MG63 (cell line): Measurements from ENCODE around the gene DENND1A. TPM values are rescaled to one million over a fixed set of nuclear protein-coding genes. Genes with fewer than 3 reads are reported as not detected.

Experiments used
- DNase-seq: peaks from one replicate; pipeline ENCODE4 v3.0.0-alpha.2; 2020
- H3K27me3 ChIP-seq: fragments of 250-450 bp; sonication (Bioruptor Pico); 2 replicates; pipeline ENCODE4 v1.5.1; 2020; ENCODE audit warnings: mild to moderate bottlenecking, moderate library complexity
- H3K36me3 ChIP-seq: fragments of 250-450 bp; sonication (Bioruptor Pico); 2 replicates; pipeline ENCODE4 v1.5.1; 2020; ENCODE audit warnings: mild to moderate bottlenecking, moderate library complexity
- H3K4me3 ChIP-seq: fragments of 250-450 bp; sonication (Bioruptor Pico); 2 replicates; pipeline ENCODE4 v1.5.1; 2020; ENCODE audit warnings: mild to moderate bottlenecking, moderate library complexity
- H3K9me3 ChIP-seq: fragments of 250-450 bp; sonication (Bioruptor Pico); 2 replicates; pipeline ENCODE4 v1.5.1; 2020; ENCODE audit warnings: mild to moderate bottlenecking, moderate library complexity
- total RNA-seq: library from RNA; depleted of rRNA; stranded (reverse); fragments of >200 nt; shearing (Covaris generic); gene quantifications from 2 replicates; pipeline ENCODE4 v1.2.3, GENCODE V29; 2014; ENCODE audit warnings: low replicate concordance

The DENND1A gene
- total RNA-seq, 1 experiment from 2014 or later: 35.3 TPM

GRCh38 chr9:123397975-123398374, 532.0 kb downstream of the DENND1A start:
- Histone ChIP-seq H3K9me3 (no peaks in the 10 kb centered on the region), H3K4me3 (no peak overlapping the region), H3K36me3 (no peaks in the 10 kb centered on the region), H3K27me3 (no peaks in the 10 kb centered on the region)
- peak; percentile 20 for DNase-seq

- Histone ChIP-seq H3K36me3 (no peaks in the 10 kb centered on the region), H3K4me3 (no peak overlapping the region), H3K9me3 (no peaks in the 10 kb centered on the region), H3K27me3 (no peaks in the 10 kb centered on the region)
- peak; percentile 91 for DNase-seq
These were observed 534.0 kb downstream of the DENND1A start for GRCh38 chr9:123395689-123396511.

DNA sequence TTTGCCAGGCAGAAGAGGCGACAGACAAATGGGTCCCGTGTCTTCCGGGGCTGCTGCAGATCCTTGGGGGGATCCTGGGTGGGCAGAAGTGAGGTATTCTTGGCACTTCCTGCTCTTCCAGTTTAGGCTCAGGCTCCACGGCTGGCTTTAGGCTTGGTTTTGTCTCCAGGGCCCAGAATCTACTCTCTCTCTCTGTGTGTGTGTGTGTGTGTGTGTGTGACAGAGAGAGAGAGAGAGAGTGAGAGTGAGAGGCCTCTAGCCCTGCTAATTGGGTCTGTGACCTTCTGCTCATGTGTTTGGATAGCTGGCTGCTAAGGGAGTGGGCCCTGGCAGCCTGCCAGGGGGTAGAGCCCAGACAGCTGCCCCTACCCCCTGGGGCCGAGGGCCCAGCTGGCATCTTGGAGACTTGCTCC, 534.6 kb downstream of the DENND1A start:
- Histone ChIP-seq H3K9me3 (no peaks in the 10 kb centered on the region), H3K36me3 (no peaks in the 10 kb centered on the region), H3K27me3 (no peaks in the 10 kb centered on the region), H3K4me3 (no peak overlapping the region)
- peak; percentile 51 for DNase-seq

DNA sequence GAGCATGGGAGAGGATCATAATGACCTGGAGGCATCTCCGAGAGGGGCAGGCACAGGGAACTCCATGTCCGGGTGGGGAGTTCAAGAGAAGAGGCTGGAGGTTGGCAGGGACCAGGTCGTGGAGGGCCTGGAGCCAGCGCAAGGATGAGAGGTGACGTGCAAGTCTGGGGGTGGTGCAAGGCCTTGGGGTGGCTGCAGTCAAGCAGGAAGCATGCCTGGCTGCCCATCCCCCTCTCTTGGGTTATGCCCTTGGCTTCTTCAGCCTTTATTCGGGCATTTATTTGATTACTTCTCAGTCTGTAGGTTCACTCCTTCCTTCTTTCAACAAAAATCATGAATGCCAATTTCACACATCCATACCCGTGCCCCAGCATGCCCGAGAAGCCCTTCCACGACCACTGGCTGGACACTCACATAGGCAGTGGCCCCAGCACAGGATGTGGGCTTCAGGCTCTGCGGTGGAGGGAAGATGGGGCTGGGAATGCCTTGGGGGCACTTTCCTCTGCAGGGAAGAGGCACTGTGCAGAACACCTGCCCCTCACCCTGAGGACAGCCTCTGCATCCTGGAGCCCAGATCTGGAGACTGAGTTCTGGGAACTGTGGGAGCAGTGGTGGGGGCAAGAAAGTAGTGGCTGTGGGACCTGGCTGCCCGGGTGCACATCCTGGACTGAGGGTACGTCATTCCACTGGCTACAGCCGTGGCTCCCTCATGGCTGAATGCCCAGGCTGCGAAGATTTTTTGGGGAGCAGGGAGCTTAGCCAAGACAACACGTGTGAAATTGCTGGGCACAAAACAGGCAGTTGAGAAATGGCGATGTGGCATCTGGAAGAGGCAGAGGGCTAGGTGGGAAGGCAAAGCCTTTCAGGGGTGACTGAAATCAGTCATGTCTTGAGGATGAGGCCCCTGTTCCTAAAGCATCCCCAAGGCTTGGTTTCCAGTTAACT, 535.4 kb downstream of the DENND1A start:
- H3K9me3 ChIP-seq: no peaks in the 10 kb centered on the region
- no peaks in the 10 kb centered on the region for H3K36me3 ChIP-seq
- no peak overlapping the region for H3K4me3 ChIP-seq
- H3K27me3 ChIP-seq: no peaks in the 10 kb centered on the region
- no peak for DNase-seq

DNA sequence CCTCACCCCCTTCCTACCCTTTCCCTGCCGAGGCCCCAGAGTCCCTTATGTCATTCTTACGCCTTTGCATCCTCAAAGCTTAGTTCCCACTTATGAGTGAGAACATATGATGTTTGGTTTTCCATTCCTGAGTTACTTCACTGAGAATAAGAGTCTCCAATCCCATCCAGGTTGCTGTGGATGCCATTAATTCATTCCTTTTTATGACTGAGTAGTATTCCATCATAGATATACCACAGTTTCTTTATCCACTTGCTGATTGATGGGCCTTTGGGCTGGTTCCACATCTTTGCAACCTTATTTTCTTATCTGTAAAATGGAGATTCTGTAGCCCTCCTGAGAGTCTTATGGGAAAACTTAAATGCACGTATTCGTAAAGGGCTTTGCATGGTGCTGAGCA, 537.1 kb downstream of the DENND1A start:
- no peak overlapping the region for H3K4me3 ChIP-seq
- no peaks in the 10 kb centered on the region for H3K36me3 ChIP-seq
- H3K9me3 ChIP-seq: no peaks in the 10 kb centered on the region
- DNase-seq: no peak
- no peaks in the 10 kb centered on the region for H3K27me3 ChIP-seq

GRCh38 chr9:123391946-123392345, 538.0 kb downstream of the DENND1A start:
- DNase-seq: no peak
- no peak overlapping the region for H3K4me3 ChIP-seq
- no peaks in the 10 kb centered on the region for H3K36me3 ChIP-seq
- H3K9me3 ChIP-seq: no peaks in the 10 kb centered on the region
- no peaks in the 10 kb centered on the region for H3K27me3 ChIP-seq

GRCh38 chr9:123391233-123391632, 538.7 kb downstream of the DENND1A start:
- DNase-seq: no peak
- Histone ChIP-seq H3K4me3 (no peak overlapping the region), H3K9me3 (no peaks in the 10 kb centered on the region), H3K27me3 (no peaks in the 10 kb centered on the region), H3K36me3 (no peaks in the 10 kb centered on the region)

DNA sequence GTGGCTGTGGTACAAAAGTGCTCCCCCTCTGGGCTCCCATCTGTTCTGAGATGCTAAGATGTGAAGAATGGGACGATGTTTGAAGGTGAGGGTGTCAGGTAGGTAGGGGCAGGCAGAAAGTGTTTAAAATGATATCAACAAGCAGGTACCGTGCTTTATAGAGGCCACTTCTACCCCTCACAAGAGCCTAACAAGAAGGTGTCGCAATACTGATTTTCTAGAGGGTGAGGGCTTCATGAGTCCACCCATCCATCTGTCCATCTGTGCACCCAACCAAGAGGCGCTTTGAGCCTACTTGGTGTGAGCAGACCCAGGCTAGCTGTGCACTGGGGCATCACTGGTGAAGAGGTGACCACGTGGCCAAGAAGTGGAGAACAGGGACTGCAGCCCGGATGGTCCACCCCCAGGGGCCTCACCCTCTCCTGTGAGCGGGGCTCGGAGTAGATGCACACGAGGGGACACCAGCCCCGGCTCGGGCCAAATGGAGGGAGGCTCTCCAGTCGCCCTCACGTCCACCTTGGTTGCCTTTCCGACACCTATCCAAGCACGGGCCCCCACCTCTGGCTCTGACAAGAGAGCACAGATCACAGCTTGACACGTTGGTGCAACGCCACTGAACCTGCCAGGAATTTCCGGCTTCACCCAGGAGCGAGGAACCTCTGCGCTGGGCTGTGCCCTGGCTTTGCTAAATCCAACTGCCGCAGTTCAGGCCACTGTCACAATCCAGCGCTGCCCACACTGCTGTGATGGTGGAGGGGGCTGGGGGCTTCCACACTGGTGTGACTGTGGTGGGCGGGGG, 539.4 kb downstream of the DENND1A start:
- Histone ChIP-seq H3K27me3 (no peaks in the 10 kb centered on the region), H3K36me3 (no peaks in the 10 kb centered on the region), H3K9me3 (no peaks in the 10 kb centered on the region), H3K4me3 (no peak overlapping the region)
- DNase-seq: no peak

DNA sequence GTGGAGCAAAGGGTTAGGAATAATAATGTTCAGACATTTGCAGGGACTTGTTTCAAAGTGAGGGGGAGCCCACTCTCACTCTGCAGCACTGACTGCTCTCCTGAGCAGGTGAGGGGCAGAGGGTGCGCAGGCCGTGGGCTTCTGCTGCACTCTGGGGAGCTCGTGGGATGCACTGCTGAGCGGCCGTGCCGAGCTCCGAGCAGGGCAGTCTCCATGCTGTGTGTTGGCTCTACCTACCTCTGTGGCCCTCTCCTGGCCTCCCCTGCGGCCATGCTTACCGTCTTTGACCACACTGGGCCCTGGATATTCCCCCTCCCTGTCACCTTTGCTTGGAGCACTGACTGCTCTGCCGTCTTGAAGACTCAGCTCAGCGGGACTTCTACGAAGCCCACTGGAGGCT, 540.2 kb downstream of the DENND1A start:
- Histone ChIP-seq H3K4me3 (no peak overlapping the region), H3K9me3 (no peaks in the 10 kb centered on the region), H3K36me3 (no peaks in the 10 kb centered on the region), H3K27me3 (no peaks in the 10 kb centered on the region)
- no peak for DNase-seq

GRCh38 chr9:123389070-123389469, 540.9 kb downstream of the DENND1A start:
- no peak for DNase-seq
- Histone ChIP-seq H3K9me3 (no peaks in the 10 kb centered on the region), H3K4me3 (no peak overlapping the region), H3K36me3 (no peaks in the 10 kb centered on the region), H3K27me3 (no peaks in the 10 kb centered on the region)

DNA sequence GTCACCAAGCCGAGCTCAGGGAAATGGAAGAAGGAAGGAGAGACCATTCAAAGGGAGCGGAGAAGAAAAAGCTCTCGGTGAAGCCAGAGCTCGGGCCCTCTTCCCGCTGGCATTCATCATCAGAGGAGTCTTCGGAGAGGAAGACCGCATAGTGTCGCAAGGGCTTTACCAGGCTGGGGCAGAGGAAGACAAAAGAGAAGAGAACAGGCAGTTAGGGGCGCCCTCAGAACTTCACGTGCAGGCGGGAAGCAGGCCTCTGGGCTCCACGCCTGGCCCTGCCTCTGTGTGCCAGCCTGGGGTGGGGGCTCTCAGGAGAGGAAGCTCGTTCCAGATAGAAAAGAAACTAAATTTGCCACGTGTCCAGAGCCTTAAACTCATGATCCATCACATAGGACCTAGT, 542.2 kb downstream of the DENND1A start:
- Histone ChIP-seq H3K27me3 (no peaks in the 10 kb centered on the region), H3K36me3 (no peaks in the 10 kb centered on the region), H3K9me3 (no peaks in the 10 kb centered on the region), H3K4me3 (no peak overlapping the region)
- DNase-seq: no peak

DNA sequence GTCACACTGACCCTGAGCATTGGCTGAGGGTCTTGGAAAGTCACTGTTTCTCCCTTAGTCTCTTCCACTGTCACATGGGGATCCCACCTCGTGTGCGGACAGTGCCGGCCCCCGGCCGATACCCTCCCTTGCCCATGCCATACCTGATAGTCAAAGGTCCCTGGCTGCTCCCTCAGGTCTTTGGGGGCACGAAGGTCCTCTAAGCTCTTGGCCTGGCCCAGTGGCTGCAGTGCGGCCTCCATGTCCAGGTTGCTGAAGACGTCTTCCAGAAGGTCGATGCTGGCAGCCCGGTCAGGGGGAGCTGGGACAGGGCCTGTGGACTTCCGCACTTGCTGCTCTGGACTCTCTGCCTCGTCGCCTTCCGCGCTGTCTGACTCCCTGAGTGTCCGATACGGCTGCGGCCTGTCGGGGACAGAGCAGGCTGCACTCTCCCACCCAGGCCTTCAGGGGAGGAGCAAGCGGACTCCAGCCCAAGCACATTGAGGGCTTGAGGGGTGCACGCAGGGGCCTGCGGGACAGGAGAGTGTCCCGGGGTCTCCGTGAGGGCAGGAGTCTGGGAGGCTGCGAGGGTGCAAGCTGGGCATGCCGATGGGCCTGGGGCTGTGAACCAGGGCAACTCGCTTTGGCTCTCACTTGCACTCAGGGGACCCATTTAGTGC, 546.3 kb downstream of the DENND1A start:
- Histone ChIP-seq H3K27me3 (no peaks in the 10 kb centered on the region), H3K4me3 (no peak overlapping the region), H3K36me3 (no peaks in the 10 kb centered on the region), H3K9me3 (no peaks in the 10 kb centered on the region)
- no peak for DNase-seq

GRCh38 chr9:123382653-123383511, 547.0 kb downstream of the DENND1A start:
- Histone ChIP-seq H3K9me3 (no peaks in the 10 kb centered on the region), H3K36me3 (no peaks in the 10 kb centered on the region), H3K4me3 (no peak overlapping the region), H3K27me3 (no peaks in the 10 kb centered on the region)
- no peak for DNase-seq

DNA sequence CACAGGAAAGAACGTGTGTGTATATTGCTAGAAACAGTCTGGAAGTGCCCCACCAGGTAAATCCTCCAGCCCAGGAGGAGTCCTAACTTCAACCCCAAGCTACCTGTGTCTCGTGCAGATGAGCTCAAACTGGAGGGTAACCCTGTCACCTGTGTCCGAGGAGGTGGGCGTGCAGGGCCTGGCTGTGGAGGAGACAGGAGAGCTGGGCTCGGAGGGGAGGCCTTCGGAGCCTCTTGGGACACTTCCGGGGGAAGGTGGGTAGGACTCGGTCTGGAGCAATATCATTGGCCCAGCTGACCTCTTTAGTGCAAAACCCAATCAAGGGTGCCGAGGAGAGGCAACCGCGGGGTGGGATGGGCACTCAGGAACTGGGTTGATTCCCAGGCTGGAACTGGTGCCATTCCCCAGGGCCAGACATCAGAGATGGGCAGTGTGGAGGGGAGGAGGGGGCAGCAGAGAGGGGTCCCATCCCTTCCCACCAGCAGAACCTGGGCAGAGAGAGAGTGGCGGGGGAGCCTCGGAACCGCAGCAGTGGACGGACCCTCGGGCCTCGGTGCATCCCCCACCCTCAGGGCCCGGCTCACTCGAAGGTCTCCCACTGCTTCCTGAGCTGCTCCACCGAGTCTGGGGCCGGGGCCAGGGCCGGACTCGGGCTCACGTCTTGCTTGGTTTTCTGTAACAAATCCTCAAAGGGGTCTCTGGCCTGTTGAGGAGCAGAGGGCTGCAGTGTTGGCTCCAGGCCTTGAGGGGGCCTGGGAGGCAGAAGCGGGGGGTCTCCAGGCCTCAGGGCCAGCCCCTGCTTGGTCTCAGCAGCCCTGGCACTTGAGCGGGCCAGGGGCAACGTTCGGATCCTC, 548.8 kb downstream of the DENND1A start:
- H3K9me3 ChIP-seq: no peaks in the 10 kb centered on the region
- no peaks in the 10 kb centered on the region for H3K27me3 ChIP-seq
- no peaks in the 10 kb centered on the region for H3K36me3 ChIP-seq
- DNase-seq: no peak
- no peak overlapping the region for H3K4me3 ChIP-seq
